Body of pancreas (tissue), 4 donors: ENCODE measurements around the gene SLA2.

Experiments used
- POLR2A ChIP-seq, 3 donors: fragments of 450-650 bp; IDR thresholded peaks; one replicate each; pipeline ENCODE4 v1.6.1; 2016; ENCODE audit warnings: antibody characterized with exemption in 3 of 3, mild to moderate bottlenecking in 2 of 3
- TF ChIP-seq, protein P1 (sequence below), 7 experiments: fragments of 450-650 bp in 4 of 7; fragments of 200-600 bp in 3 of 7; sonication (generic) in 3 of 7; IDR thresholded peaks; one replicate each; pipeline ENCODE4 v1.5.1; 2016 to 2019; ENCODE audit warnings: antibody characterized with exemption in 7 of 7

GRCh38 chr20:36574366-36575135, 71.4 kb downstream of the SLA2 start:
- TF ChIP-seq, protein P1, sequence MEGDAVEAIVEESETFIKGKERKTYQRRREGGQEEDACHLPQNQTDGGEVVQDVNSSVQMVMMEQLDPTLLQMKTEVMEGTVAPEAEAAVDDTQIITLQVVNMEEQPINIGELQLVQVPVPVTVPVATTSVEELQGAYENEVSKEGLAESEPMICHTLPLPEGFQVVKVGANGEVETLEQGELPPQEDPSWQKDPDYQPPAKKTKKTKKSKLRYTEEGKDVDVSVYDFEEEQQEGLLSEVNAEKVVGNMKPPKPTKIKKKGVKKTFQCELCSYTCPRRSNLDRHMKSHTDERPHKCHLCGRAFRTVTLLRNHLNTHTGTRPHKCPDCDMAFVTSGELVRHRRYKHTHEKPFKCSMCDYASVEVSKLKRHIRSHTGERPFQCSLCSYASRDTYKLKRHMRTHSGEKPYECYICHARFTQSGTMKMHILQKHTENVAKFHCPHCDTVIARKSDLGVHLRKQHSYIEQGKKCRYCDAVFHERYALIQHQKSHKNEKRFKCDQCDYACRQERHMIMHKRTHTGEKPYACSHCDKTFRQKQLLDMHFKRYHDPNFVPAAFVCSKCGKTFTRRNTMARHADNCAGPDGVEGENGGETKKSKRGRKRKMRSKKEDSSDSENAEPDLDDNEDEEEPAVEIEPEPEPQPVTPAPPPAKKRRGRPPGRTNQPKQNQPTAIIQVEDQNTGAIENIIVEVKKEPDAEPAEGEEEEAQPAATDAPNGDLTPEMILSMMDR (IDR thresholded peaks at IDR 0.05) = peak in 2 of 7 experiments; percentile 1 to 19
- peak; percentile 63 to 85 (median 84) for TF ChIP-seq POLR2A (IDR thresholded peaks at IDR 0.05)
